Kidney (tissue), 14 donors: ENCODE measurements around the gene BEST1. TPM values are rescaled to one million over a fixed set of nuclear protein-coding genes. Genes with fewer than 3 reads are reported as not detected.

Experiments
- DNase-seq, 5 donors: peaks; one replicate each; pipeline ENCODE4 v3.0.0-alpha.2; 2013 to 2020
- FAIRE-seq: peaks from 2 replicates; lab custom pipeline; 2012; peaks lifted over from hg19 to GRCh38; lab: Jason Lieb, UNC
- H3K27ac ChIP-seq, 2 donors: one replicate each; pipeline ENCODE4 v1.7.0; 2013; ENCODE audit warnings: low read depth in 2 of 2, low read length in 2 of 2, inconsistent platforms in 1 of 2
- H3K27me3 ChIP-seq: one replicate; pipeline ENCODE4 v1.7.1; 2013; ENCODE audit warnings: low read length, inconsistent platforms; ENCODE audit not compliant: control insufficient read depth, insufficient read depth
- H3K36me3 ChIP-seq, 3 donors: one replicate each; pipeline versions ENCODE4 v1.7.0 to v1.7.1; 2013; ENCODE audit warnings: low read length in 3 of 3, control low read depth in 1 of 3, inconsistent platforms in 1 of 3; ENCODE audit not compliant: insufficient read depth in 3 of 3, control insufficient read depth in 2 of 3
- H3K4me1 ChIP-seq, 3 donors: one replicate each; pipeline versions ENCODE4 v1.7.0 to v1.7.1; 2013; ENCODE audit warnings: low read length in 3 of 3, inconsistent platforms in 1 of 3, low read depth in 1 of 3; ENCODE audit not compliant: control insufficient read depth in 2 of 3, insufficient read depth in 2 of 3
- H3K4me3 ChIP-seq, 3 donors: one replicate each; pipeline versions ENCODE4 v1.7.0 to v1.8.1; 2013; ENCODE audit warnings: low read length in 3 of 3, control low read depth in 1 of 3, inconsistent platforms in 1 of 3
- H3K9ac ChIP-seq, 3 donors: one replicate each; pipeline versions ENCODE4 v1.7.0 to v1.7.1; 2013; ENCODE audit warnings: low read length in 3 of 3, control low read depth in 1 of 3, inconsistent platforms in 1 of 3
- H3K9me3 ChIP-seq, 3 donors: one replicate each; pipeline versions ENCODE4 v1.7.0 to v1.7.1; 2013; ENCODE audit warnings: low read length in 3 of 3, control low read depth in 1 of 3, inconsistent platforms in 1 of 3; ENCODE audit not compliant: control insufficient read depth in 2 of 3, insufficient read depth in 1 of 3
- intact Hi-C: fragments of 100-400 bp; cut with DNase I; formaldehyde crosslinking; loops from one replicate; pipeline ENCODE4 v1.11.1; 2022
- polyA plus RNA-seq: library from polyadenylated mRNA; stranded (reverse); fragments of 350-450 nt; fragmentation: Illumina TruSeq; extraction: RNeasy Lipid Tissue Mini Kit (QIAGEN cat#74804); gene quantifications from one replicate; pipeline ENCODE4 v1.2.3, GENCODE V29; 2014; ENCODE audit warnings: low read depth, low replicate concordance; ENCODE audit not compliant: insufficient read depth
- total RNA-seq: library from RNA; stranded (reverse); fragmentation: NEBNext Ultra II Directional; extraction: Animal tissue kit (Norgen Biotek cat#: 25700); gene quantifications from one replicate; pipeline ENCODE4 v1.2.1, GENCODE V29; 2021
- TF ChIP-seq, protein P1 (sequence below): IDR thresholded peaks from 3 replicates; pipeline ENCODE4 v1.5.1; 2012; ENCODE audit warnings: mild to moderate bottlenecking, moderate library complexity, borderline replicate concordance; ENCODE audit not compliant: insufficient read depth; ENCODE audit errors: extremely low read depth
- donor health status: control.
- donor health status: control.
- donor health status: control.
- donor health status: control.
- donor health status: control.
- donor health status: DM: yes; HTN: yes; CAD: no.
- donor health status: Normal renal cell carcinoma (clear cell type).

BEST1 gene
- total and polyA plus RNA-seq, 2 donors from 2014 or later: 0.62 to 7.1 TPM

- intact Hi-C loops: no loop called here
These were observed 31.0 kb upstream of the BEST1 start for GRCh38 chr11:61918938-61919704.

GRCh38 chr11:61919705-61920631 lies 30.2 kb upstream of the BEST1 start:
- Histone ChIP-seq H3K27me3 (no peaks in the 10 kb centered on the region), H3K36me3 (no peaks in the 10 kb centered on the region), H3K9ac (peak overlapping the region in 1 of 3 donors; percentile 15), H3K4me1 (peaks cover 6 to 30% (median 20%) of the 10 kb centered on the region in 3 donors), H3K4me3 (peak overlapping the region; percentile 6 to 55 (median 53)), H3K27ac (no peak overlapping the region), H3K9me3 (no peaks in the 10 kb centered on the region)
- peak in 4 of 5 donors; percentile 16 to 70 (median 51) for DNase-seq
- intact Hi-C loops: no loop called here
- FAIRE-seq: no peak
- TF ChIP-seq, protein P1, sequence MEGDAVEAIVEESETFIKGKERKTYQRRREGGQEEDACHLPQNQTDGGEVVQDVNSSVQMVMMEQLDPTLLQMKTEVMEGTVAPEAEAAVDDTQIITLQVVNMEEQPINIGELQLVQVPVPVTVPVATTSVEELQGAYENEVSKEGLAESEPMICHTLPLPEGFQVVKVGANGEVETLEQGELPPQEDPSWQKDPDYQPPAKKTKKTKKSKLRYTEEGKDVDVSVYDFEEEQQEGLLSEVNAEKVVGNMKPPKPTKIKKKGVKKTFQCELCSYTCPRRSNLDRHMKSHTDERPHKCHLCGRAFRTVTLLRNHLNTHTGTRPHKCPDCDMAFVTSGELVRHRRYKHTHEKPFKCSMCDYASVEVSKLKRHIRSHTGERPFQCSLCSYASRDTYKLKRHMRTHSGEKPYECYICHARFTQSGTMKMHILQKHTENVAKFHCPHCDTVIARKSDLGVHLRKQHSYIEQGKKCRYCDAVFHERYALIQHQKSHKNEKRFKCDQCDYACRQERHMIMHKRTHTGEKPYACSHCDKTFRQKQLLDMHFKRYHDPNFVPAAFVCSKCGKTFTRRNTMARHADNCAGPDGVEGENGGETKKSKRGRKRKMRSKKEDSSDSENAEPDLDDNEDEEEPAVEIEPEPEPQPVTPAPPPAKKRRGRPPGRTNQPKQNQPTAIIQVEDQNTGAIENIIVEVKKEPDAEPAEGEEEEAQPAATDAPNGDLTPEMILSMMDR: no peak

More at GRCh38 chr11:61918938-61919704, 31.0 kb upstream of the BEST1 start:
- Histone ChIP-seq H3K27me3 (no peaks in the 10 kb centered on the region), H3K9me3 (no peaks in the 10 kb centered on the region), H3K36me3 (no peaks in the 10 kb centered on the region), H3K9ac (no peak overlapping the region), H3K4me3 (peak overlapping the region in 2 of 3 donors; percentile 53 to 55), H3K27ac (peak overlapping the region in 1 of 2 donors; percentile 28), H3K4me1 (peaks cover 6 to 29% (median 20%) of the 10 kb centered on the region in 3 donors)
- TF ChIP-seq, protein P1: no peak
- no peak for FAIRE-seq
- DNase-seq: peak in 1 of 5 donors; percentile 85

GRCh38 chr11:61921446-61921845 lies 28.7 kb upstream of the BEST1 start:
- peaks cover 6 to 27% (median 20%) of the 10 kb centered on the region in 3 donors for H3K4me1 ChIP-seq
- no peaks in the 10 kb centered on the region for H3K36me3 ChIP-seq
- TF ChIP-seq, protein P1: no peak
- H3K9me3 ChIP-seq: no peaks in the 10 kb centered on the region
- intact Hi-C loops: no loop called here
- H3K27me3 ChIP-seq: no peaks in the 10 kb centered on the region
- FAIRE-seq (no peak), DNase-seq (no peak)
- no peak overlapping the region for H3K27ac ChIP-seq
- H3K9ac ChIP-seq: no peak overlapping the region
- H3K4me3 ChIP-seq: no peak overlapping the region
